GM18499 (cell line): ENCODE data around the gene S100A4.

ENCODE experiments used
- ATAC-seq: cut with Tn5 transposase; IDR thresholded peaks from one replicate; pipeline ENCODE4 v1.9.1; 2021; ENCODE audit warnings: moderate number of reproducible peaks; ENCODE audit not compliant: insufficient read depth, unreplicated experiment

The S100A4 gene

GRCh38 chr1:153549741-153550397 is 4.3 kb upstream of the S100A4 start:
- no peak for ATAC-seq

- no peak for ATAC-seq
Observed at GRCh38 chr1:153548722-153549688, 3.4 kb upstream of the S100A4 start, which contains the start of gene S100A3. S100A3 (minus strand) TSS chr1:153549258; CDS start chr1:153548485, 773 bp downstream.

- ATAC-seq: no peak
Observed at GRCh38 chr1:153547560-153548551, 2.2 kb upstream of the S100A4 start.

- no peak for ATAC-seq
Observed at GRCh38 chr1:153546796-153547559, 1.4 kb upstream of the S100A4 start.

- no peak for ATAC-seq
Observed at GRCh38 chr1:153546371-153546770, 765 bp upstream of the S100A4 start.

- no peak for ATAC-seq
Observed at GRCh38 chr1:153544453-153545066, 1.0 kb downstream of the S100A4 start.

- ATAC-seq: no peak
Observed at GRCh38 chr1:153543736-153544135, 1.9 kb downstream of the S100A4 start.

- no peak for ATAC-seq
Observed at GRCh38 chr1:153542956-153543711, 2.5 kb downstream of the S100A4 start.

GRCh38 chr1:153541641-153542590 is 3.7 kb downstream of the S100A4 start:
- no peak for ATAC-seq

GRCh38 chr1:153540394-153541361 is 4.9 kb downstream of the S100A4 start, which contains the start of gene S100A5:
S100A5 (minus strand) TSS chr1:153540934; CDS start chr1:153540191, 743 bp downstream.
- ATAC-seq: no peak

GRCh38 chr1:153539395-153540093 is 6.1 kb downstream of the S100A4 start:
- no peak for ATAC-seq

GRCh38 chr1:153538315-153538821 is 7.2 kb downstream of the S100A4 start:
- no peak for ATAC-seq

- no peak for ATAC-seq
Observed at GRCh38 chr1:153537376-153537730, 8.3 kb downstream of the S100A4 start.

GRCh38 chr1:153536671-153537375 is 8.8 kb downstream of the S100A4 start:
- no peak for ATAC-seq
